Activated T-helper 9 cell treated with anti-CD3 and anti-CD28 coated beads, Interleukin-2, amount 50 U/mL, for 16 hours (primary cell): ENCODE measurements around the gene C2CD2.

ENCODE experiments used
- DNase-seq: peaks from one replicate; pipeline ENCODE4 v3.0.0-alpha.2; 2020; ENCODE audit warnings: low read depth

Gene C2CD2

DNA sequence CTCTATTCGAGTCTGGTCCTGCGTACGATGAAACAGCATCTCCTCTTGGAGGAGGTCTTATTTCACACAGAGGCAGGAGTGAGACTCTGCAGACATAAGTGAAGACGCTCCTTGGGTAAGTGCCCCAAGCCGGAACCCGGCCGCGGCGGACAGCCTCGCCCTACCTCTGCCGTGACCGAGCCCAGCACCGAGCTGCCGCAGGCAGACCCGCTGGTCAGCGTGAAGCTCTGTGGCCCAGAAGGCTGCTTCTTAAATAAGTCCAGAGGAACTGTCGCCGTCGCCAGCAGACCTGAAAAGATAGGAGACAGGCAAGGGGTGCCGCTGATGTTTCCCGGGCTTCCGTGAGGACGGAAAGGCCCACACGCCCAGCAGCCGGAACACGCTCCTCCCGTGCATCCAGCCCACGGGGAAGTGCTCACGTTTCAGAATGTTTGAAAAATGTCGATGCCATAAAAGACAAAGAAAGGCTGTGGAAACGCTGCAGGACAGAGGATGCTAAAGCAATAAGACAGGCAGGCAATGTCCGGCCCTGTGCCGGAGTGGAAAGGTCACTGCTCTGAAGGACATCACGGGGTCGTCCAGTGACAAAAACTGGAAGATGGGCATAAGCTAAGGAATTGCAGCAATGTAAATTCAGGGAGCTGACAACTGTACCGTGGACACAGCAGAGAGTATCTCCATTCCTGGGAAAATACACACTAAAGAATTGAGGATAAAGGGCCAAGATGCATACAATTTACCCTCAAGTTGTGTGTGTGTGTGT, 46.1 kb downstream of the C2CD2 start:
- DNase-seq, result no peak

DNA sequence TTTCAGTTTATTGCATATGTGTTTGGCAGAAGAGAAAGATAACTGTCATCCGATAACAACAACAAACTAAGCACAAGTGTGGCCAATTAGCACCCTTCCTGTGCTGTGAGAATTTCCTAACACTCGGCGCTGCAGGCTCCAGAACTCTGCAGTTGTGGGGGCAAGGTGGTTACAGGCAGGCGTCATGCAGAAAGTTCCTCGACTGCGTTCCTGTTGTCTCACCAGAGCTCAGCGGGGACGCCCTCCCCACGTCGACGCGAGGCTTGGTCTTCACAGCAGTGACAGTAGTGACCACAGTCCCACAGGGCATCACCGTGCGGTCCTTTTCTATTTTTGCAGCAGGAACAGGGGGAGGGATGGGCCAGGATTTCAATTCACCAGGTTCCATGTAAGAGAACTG, 47.0 kb downstream of the C2CD2 start:
- DNase-seq, result no peak

DNA sequence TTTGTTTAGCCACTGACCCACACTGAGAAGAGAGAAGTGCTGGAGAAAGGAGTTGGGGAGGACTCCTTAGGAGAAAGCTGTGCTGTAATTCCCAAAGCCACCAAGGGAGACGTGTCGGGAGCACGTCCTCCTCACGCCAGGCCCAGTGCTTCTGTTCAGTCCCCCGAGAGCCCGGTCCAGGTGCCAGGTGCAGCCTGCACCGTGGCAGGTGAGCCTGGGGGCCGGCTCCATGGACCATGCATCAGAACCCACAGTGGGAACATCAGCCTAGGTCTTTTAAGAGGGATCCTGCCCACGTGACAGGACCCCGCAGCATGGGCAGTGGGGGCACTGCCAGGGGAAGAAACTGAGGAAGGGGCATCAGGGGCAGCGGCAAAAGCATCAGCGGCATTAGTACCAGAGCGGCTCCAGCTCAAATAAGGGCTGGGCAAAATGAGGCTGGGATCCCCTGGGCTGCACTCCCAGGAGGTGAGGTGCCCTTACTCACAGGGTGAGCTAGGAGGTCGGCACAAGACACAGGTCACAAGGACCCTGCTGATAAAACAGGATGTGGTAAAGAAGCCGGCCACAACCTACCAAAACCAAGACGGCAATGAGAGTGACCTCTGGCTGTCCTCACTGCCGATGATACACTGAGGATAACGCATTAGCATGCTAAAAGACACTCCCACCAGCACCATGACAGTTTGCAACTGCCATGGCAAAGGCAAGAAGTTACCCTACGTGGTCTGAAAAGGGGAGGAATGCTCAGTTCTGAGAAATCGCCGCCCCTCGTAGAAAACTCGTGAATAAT, 50.1 kb downstream of the C2CD2 start:
- DNase-seq, result no peak

DNA sequence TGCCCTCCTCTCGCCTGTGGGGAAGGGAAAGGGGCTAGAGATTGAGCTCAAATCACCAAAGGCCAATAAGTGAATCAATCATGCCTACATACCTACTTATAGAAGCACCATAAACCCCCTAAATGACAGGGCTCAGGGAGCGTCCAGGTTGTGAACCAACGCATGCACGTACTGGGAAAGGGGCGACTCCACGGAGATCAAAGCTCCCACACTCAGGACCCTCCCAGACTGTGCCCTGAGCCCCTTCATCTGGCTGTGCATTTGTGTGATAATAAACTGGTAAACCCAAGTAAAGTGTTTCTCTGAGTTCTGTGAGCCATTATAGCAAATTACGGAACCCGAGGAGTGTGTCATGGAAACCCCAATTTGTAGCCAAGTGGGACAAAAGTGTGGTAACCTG, 50.9 kb downstream of the C2CD2 start:
- DNase-seq, result no peak

DNA sequence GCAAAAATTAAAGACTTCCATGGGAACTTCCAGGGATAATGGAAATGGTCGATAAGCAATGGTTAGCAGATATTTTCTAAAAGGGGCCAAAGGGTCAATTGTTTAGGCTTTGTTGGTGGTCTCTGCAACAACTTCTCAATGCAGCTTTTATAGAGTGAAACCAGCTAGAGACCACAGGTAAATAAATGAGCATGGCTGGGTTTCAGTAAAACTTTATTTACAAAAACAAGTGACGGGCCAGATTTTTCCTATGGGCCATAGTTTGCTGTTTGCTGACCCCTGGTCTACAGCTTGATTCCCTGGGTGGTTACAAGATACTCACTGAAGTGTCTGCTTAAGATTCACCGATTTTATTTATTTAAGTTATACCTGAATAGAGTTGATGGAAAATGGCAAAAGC, 52.0 kb downstream of the C2CD2 start:
- DNase-seq, result no peak

DNA sequence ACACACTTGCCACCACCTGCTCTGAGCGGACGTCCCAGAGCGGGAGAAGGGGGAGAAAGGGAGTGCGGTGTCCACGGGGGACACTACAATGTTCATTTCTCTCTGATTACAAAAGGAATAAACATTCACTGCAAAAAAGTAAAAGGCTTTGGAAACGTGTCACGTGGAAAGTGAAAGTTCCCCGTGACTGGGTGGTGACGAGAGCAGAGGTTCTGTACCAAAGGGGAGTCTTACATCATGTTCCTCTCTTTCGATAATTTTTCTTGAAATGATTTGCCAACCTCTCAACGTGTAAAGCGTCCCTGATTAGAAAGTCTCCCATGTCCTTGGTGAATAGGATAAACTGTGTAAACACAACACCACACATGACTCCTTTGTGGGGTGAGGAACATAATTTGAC, 52.7 kb downstream of the C2CD2 start:
- no peak for DNase-seq

DNA sequence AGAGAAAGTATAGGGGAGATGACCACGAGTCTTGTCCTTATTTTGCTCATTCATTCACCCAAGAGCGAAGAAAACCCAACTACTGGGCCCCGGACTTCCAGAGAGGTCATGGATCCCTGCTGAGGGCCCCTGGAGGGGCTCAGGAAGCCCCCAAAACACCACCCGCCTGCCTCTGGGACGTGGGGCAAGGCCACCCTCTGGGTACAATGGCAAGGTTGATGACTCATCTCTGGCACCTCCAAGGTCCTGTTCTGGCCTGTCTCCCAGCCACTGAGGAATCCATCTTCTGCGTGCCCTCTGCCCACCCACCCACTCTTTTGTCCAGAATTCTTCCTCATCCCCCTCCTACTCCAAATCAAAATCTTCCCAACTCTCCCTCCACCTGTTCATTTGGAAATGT, 53.4 kb downstream of the C2CD2 start:
- DNase-seq, result no peak

DNA sequence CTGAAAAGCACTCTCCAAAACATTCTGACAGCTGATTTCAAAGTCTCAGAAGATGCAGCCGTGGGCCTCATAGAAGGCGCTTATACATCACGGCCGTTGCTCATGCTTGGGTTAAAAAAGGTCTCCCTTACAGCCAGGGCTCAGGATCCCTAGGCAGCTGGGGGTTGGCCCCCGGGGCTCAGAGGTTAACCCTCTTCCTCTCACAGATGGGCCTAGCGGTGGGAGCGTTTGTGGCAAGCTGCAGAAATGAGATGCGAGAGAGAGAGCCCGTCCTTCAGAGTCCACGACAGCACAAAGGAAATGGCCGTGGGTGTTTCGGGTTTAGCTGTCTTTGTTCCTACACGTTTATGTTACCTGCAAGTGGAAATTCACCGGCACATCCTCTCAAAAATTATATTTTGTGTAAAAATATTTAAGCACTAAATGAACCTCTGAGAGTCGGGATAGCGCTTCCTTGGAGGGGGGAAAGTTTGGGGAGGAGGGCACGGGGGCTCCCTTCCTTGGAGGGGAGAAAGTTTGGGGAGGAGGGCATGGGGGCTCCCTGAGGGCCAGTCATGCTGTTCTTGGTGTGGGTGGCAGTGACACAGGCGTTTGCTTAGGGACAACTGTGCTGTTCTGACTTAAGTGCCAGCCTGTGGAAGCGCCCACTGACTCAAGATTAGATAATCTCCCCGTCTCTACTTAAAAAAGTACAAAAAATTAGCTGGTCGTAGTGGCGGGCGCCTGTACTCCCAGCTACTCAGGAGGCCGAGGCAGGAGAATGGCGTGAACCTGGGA, 54.2 kb downstream of the C2CD2 start:
- no peak for DNase-seq

DNA sequence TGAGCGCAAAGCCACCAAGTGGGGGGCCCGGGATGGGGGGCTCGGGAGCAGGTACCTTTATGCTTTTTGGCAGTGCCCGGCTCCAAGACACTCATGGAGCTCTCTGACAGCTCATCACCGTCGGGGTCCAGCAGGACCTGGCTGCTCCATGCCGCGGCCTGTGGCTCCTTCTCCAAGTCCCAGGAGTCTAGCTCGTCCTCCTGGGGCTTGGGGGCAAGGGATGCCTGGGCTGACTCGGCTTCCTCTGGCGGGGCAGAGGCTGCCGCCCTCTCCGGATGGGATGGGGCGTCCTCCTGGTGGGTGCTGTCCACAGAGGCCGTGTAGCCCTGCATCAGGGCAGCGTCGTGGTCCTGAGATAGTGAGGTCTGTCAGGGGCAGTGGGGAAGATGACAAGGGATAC, 54.8 kb downstream of the C2CD2 start:
- DNase-seq, result no peak

DNA sequence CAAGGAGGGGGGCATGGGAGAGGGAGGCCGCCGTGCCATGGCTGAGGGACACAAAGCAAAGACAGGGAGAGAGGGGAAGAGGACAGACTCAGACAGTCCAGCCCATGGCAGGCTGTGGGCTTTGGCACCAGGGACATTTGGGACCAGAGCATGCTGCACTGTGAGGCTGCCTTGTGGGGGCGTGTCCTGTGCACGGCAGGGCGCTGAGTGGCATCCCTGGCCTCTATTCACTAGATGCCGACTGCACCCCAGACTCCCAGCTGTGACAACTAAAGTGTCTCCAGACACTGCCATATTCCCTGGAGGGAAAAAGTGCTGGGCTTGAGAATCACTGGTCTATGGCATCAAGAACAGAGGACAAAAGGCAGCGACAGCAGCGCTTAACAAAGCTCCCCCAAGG, 56.1 kb downstream of the C2CD2 start:
- DNase-seq, result no peak

DNA sequence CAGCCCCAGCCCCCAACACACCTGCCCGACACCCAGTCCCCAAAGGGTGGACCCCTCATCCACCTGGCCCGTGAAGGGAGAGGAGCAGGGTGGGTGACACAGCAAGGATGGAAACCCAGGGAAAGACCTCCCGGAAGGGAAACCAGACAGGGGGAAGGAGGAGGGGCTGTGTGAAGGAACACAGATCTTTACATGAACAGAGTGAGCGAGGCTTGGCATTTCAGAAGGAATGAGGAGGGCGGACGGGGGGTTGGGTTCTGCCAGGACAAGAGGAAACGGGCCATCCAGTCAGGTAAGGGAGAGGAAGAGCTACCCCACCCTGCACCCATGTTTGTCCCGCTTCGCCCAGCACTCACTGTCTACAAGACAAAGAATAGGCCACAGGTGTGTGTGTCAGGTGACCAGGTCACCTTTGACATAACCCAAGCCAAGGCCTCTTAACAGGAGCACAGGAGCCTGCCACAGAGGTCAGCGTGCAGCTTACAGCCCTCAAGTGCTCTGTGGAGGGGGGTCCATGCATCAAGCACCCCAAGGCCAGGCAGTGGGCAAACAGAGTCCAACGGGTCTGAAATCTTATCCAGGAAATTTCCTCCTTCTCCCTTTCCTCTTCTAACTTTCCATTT, 56.7 kb downstream of the C2CD2 start:
- DNase-seq, result no peak

DNA sequence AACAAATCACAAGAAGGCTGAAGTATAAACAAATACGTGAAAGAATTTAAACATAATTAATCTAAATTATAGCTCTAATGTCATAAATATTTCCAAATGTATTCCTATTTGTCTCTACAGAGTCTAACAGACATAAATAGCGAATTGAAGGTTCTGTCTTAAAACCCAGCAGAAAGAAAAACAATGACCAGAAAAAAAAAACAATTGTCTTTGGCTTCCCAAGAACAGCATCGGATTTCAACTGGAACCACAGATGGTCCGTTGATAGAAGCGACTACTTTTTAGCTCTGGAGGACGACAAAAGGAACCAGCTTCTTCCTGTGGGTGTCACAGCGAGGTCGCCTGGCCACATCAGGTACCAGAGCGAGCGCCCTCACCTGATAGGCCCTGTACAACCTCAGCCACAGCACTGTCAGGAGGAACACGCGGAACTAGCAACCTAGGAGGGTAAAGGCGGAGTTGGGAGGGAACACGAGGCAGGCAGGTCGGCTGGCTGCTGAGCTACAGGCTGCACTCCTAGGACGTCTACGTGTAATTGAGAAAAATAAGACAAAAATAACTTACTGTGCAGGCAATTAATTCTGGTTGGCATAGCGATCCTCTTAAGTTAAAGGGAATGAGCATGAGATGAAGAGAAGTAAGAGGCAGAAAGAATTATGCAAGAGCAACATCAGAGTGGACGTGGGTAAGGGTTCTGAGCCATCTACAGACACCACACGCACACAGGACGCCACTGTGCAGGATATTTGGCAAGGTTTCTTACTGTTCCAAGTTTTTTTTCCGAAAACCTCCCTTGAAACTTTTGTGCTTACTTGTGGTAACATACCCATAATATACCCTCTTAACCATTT, 58.0 kb downstream of the C2CD2 start:
- no peak for DNase-seq

DNA sequence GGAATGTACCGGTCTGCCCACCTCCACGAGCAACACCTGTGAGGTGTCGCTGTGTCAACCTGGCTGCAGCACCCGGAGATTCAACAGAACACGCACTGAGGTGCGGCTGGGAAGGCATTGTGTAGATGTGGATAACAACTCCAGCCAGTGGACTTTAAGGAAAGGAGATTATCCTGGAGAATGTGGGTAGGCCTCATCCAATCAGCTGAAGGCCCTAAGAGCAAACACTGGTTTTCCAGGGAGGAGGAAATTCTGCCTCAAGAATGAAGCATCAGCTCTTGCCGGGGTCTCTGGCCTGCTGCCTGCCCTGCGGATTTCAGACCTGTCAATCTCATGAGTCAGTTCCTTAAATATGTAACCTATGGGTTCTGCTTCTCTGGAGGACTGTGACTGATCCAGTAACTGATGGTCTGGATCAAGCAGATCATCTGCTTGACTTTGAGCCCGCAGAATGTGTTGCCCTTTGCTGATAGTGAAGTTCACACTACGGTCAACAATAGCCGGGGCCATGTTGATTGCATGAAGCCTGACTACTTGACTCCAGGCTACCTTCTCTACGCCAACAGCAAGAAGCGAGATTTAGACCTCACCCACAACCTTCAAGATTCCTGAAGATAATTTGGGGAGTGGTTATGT, 58.8 kb downstream of the C2CD2 start:
- no peak for DNase-seq

DNA sequence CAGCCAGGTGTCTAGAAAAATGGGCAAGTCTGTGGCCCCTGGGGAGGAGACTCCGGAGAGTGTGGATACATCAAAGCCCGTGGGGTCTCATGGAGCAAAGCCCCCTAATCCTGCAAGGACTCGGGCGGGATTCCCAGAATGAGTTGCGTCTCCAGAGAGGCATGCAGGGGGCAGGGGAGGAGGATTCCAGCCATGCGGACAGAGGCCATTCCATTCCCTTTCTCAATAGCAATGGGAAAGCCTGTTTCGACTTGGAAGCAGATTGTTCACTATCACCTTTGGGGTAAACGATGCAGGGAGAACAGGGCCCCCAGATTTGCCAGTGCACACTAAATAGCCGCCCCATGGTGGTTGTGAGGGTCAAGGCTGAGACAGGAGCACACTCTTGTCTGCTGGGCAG, 59.3 kb downstream of the C2CD2 start:
- no peak for DNase-seq

DNA sequence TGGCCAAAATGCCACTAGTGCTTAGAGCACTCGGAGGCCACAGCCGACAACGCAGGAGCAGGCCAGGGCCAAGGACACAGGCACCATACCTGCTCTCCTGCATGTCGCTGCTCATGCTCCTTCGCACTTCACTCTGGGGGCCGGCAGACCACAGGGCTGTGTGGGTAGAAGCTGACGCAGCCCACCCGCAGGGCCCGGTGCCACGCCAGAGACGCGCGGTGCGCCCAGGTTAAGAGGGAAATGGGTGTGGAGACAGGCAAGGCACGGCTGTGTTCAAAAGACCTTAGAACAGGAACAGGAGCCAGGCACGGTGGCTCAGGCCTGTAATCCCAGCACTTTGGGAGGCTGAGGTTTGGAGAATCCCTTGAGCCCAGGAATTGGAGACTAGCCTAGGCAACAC, 61.1 kb downstream of the C2CD2 start:
- no peak for DNase-seq

DNA sequence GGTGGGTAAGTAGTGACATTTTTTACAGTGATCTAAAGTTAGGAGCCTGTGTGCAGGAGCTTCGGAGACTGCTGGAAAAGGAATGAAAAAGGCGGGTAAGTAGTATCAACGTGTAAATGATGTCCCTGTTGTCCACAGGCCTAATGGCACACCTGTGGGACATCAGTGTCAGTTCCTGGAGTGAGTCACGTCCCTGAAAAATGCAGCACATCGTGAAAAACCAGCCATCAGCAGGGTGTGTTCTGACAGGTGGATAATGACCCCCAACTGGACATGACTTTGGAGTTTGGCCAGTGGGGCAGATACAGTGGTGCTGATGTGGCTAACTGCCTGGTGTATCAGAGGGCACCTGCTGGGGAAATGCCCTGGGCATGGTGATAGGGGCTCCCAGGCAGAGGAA, 62.7 kb downstream of the C2CD2 start:
- DNase-seq, result no peak

DNA sequence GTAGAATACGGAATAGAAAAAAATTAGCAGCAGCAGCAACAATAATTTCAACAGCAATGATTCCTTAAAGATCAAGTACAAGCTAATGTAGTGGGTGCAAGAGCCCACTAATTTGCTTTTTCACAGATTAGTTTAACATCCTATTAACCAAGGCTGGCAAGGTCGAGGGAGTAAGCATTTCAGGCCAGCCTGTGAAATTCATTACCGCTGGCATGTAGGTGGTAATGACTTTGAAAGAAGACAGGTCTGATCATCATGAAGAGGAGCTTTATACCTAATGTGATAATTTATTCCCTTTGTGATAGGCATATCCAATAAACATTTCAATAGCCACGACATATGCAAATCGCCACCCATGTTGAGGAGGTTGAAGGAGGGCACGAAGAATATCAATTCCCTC, 63.5 kb downstream of the C2CD2 start:
- no peak for DNase-seq

DNA sequence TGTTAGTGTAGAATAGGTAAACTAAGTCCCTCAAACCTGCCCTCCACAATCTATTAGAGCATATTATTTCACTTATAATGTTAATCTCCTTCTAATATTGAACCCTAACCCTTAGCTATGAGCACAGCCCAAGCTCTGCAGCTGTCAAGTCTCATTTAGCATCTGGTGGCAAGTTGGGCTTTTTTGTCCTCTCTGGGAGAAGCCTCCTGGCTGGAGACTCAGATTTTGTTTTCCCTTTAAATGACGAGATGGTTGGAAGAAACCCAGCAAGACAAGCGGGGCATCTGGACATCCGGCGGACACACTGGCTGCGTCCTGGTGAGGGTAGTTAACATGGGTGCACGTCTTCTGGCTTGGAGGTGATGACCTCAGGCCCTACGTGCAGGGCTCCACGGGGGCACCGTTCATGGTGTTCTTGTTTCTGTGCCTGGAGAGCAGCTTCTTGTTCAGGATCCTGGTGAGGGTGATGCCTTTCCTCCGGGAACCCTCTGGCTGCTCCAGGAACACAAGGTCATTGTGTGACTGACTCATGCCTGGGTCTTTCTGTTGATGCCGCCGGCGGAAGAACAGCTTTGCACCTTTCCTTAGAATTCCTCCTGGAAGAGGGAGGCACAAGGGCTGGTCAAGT, 65.0 kb downstream of the C2CD2 start:
- DNase-seq, result no peak

DNA sequence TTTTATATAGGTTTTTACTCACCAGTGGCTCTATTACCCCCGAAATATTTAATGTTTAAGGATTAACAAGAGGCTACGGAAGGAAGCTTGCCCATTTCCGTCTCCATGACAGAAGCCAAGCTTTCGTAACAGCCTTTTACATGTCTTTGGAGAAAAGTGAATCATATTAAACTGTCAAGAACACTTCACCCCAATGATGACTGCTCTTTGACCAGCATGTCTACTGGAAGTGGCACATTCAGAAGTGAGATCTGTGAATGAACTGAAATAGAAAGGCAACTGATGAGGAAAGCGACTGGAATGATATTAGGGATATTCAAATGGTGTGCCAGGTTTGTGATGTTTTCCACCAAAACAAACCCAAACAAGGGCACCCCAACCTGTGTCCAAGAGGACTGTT, 66.2 kb downstream of the C2CD2 start:
- no peak for DNase-seq

DNA sequence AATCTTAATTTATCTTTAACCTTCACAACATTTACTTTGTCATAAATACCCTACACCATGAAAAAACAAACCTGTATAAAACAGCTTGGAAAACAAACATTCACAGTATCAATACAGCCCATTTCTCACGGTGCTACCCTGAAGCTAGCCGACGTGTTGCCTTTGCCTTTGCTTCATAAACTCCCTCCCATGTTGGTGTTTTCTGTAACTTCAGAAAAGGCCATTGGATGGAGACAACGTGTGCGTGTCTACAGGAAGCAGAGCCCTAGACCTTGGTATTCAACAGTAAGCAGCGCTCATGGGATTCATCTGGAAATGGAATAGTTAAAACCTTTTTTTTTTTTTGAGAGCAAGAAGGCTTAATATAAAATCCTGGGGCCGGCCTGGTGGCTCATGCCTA, 67.5 kb downstream of the C2CD2 start:
- no peak for DNase-seq
